Hematopoietic multipotent progenitor cell (in vitro differentiated cells): Measurements from ENCODE around the gene TRAM1L1. TPM values are rescaled to one million over a fixed set of nuclear protein-coding genes. Genes with fewer than 3 reads are reported as not detected.

Source experiments
- DNase-seq, 3 donors: peaks; one replicate each; pipeline ENCODE4 v3.0.0-alpha.2; 2011 to 2015; ENCODE audit warnings: low read depth in 2 of 3, low spot score in 2 of 3
- total RNA-seq: library from RNA; depleted of rRNA; stranded (reverse); fragments of >200 nt; gene quantifications from one replicate; pipeline ENCODE4 v1.2.3, GENCODE V29; 2012

TRAM1L1 gene
- 0.27 TPM for total RNA-seq

GRCh38 chr4:117084866-117085701, at the start of gene TRAM1L1:
TSS of gene TRAM1L1 (minus strand) at chr4:117085576. CDS start at chr4:117085393, 183 bp downstream.
- peak in 2 of 3 donors; percentile 38 to 56 for DNase-seq

GRCh38 chr4:117134386-117134785, 49.0 kb upstream of the TRAM1L1 start:
- DNase-seq: peak in 2 of 3 donors; percentile 5 to 34

GRCh38 chr4:117096886-117097285, 11.5 kb upstream of the TRAM1L1 start:
- no peak for DNase-seq

- no peak for DNase-seq
Measured at GRCh38 chr4:117096462-117096861, 11.1 kb upstream of the TRAM1L1 start.

- no peak for DNase-seq
Measured at GRCh38 chr4:117093571-117093970, 8.2 kb upstream of the TRAM1L1 start.

- DNase-seq: no peak
Measured at GRCh38 chr4:117077760-117078159, 7.6 kb downstream of the TRAM1L1 start.

DNA sequence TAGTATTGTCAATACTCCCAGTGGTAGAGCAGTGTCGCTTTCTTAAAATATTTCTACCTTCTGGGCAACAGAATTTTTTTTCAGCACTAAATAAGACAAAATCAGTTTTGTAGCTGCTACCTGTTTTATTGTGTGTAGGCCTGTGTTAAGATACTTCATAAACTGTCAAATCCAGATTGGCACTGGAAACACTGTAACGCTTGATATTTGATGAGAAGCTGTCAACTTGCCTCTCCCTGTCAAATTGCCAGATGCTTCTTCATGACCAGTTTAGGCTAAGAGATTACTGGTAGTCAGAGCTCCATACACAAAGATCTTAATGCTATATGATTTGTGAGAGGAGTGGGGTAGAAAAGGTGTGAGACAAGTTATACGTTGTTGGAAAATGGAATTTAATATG, 17.3 kb downstream of the TRAM1L1 start:
- DNase-seq: no peak

- no peak for DNase-seq
Measured at GRCh38 chr4:117063961-117064696, 21.2 kb downstream of the TRAM1L1 start.

DNA sequence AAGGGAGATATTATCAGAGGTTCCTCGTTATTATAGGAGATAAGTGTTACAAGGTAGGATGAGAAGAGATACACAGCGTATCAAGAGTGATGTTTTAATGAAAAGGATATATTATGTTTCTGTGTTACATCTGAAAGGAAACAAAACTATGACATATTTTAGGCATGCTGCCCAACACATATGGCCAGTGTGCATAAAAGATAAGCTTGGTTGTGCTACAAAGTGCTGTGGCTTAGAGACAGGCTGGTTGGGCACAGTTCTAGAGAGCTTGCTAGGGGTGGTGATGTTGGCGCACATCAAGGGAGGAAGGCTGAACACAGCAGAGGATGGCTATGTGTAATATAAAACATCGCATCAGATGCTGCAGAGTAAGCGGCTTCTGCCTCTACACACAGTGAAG, 42.4 kb downstream of the TRAM1L1 start:
- no peak for DNase-seq
